ENCODE results near the gene SOX2. TPM values are rescaled to one million over a fixed set of nuclear protein-coding genes. Genes with fewer than 3 reads are reported as not detected.

SOX2 gene
- total and polyA plus RNA-seq, 8 donors, result 4.1 to 26.9 (median 9.8) TPM; not detected in 1

DNA sequence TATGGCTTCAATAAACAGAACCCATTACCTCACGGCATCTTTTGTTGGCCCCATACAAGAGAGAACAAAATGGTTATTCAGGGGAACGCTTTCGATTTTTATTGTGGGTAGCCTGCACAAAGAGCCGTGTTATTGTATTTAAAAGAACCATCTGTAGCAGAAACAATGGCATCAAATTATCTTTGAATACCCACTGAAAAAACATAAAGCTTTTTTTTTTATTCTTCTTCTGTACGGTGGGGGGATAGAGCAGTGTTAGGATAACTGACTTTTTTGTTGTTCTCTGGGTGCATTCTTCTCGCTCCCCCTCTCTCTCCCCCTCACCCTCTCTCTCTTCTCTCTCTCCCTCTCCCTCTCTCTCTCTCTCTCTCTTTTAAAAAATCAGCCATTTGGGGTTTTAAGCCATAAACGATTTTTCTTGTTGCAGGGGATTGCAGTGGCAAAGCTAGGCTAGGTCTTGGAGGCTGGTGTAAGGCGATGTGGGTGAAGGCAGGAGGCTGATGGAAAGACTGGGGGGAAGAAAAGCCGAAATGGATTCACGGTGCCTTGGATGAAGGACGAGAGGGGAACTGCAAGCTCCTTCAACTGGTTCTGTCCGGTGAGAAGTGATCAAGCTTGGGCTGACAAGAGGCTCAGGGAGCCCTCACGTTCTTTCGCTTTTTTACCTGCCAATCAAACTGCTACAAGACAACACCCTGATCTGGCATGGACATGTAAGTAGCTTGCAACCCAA is 12.4 kb upstream of the SOX2 start:
- intact Hi-C loops (cut with DNase I; ENCODE audit: low total_unique reads), result loop anchor here (10.0 kb wide), 1 partner anchor 375 kb away; no protein-coding TSS in a partner anchor
- no peak overlapping the region for H3K4me3 ChIP-seq
- DNase-seq, result peak in 1 of 2 donors; percentile 31
- no peaks in the 10 kb centered on the region for H3K36me3 ChIP-seq
- peaks cover 16 to 49% (median 36%) of the 10 kb centered on the region in 4 donors for H3K4me1 ChIP-seq
- no peak overlapping the region for H3K27ac ChIP-seq
- TF ChIP-seq POLR2AphosphoS5 (IDR thresholded peaks at IDR 0.05), result no peak
- TF ChIP-seq, protein P1, sequence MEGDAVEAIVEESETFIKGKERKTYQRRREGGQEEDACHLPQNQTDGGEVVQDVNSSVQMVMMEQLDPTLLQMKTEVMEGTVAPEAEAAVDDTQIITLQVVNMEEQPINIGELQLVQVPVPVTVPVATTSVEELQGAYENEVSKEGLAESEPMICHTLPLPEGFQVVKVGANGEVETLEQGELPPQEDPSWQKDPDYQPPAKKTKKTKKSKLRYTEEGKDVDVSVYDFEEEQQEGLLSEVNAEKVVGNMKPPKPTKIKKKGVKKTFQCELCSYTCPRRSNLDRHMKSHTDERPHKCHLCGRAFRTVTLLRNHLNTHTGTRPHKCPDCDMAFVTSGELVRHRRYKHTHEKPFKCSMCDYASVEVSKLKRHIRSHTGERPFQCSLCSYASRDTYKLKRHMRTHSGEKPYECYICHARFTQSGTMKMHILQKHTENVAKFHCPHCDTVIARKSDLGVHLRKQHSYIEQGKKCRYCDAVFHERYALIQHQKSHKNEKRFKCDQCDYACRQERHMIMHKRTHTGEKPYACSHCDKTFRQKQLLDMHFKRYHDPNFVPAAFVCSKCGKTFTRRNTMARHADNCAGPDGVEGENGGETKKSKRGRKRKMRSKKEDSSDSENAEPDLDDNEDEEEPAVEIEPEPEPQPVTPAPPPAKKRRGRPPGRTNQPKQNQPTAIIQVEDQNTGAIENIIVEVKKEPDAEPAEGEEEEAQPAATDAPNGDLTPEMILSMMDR (IDR thresholded peaks at IDR 0.05), result no peak
- no peak for TF ChIP-seq EP300 (IDR thresholded peaks at IDR 0.05)
- TF ChIP-seq POLR2A (IDR thresholded peaks at IDR 0.05), result no peak
- no peaks in the 10 kb centered on the region for H3K9me3 ChIP-seq
- WGBS, 5 donors, result 46 to 68% (median 51%) methylated on average over 14 of the region's 14 CpGs
- peaks cover 14 to 97% (median 83%) of the 10 kb centered on the region in 3 donors for H3K27me3 ChIP-seq

DNA sequence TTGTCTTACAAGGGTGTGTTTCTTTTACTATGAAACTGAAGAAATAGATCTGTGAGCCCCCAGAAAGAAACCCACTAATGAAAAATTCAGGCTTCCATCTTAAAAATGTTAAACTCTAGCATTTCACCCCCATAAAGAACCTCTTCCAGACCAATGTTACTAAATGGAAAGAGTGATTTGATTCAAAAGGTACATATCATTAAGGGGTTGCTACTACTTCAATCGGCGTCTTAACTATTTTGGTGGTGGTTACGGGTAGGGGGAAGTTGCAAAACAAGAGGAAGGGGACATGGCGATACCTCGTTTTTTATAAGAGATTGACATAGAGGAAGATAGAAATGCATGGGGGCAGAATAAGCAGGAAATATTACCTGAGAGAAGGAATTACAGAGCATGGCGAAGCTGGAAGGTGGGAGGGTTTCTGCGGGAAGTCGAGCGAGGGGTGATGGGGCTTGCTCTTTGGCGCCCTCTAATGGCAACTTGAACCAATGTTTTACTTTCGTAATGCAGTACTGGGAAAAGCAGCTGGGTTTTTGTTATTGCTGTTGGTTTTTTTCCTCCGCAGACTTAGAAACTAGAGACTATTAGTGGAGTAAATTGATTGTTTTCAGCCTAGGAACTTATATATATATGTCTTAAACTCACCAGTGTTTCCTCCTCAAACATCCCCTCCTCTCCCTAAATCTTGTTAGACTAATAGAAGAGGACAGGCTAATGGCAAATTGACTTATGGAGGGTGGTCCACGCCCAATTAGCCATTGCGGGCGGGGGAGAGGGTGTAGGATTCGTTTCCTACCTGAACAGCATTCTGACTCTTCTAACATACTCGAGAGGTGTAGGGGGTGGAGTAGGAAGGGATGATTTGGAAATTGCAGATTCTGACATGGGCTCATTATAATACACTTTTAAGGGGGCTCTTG is 11.3 kb upstream of the SOX2 start:
- 7 to 12% (median 10%) methylated on average over 17 of the region's 17 CpGs for WGBS, 5 donors
- H3K9me3 ChIP-seq, result no peaks in the 10 kb centered on the region
- intact Hi-C loops (cut with DNase I; ENCODE audit: low total_unique reads), result loop anchor here (10.0 kb wide), 1 partner anchor 914 kb away; no protein-coding TSS in a partner anchor

DNA sequence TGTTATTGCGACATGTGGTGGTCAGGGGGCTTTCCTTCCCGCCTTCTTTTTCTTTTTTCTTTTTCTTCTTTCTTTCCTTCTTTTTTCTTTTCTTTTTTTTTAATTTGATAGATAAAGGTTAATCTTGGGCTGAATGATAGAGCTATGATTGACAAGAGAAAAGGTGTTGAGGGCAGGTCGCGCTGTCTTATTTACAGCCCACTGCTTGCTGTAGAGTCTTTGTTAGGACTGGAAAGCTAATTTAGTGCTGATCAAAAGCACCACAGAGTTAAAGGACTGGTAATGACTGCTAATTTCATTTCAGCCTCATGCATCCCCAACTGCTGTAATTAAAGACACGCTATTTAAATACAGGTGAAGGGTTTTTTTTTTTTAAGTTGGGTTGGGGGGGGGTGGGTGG is 10.6 kb upstream of the SOX2 start:
- H3K27ac ChIP-seq, result no peak overlapping the region
- H3K4me1 ChIP-seq, result peaks cover 8 to 49% (median 25%) of the 10 kb centered on the region in 4 donors
- no peaks in the 10 kb centered on the region for H3K9me3 ChIP-seq
- no peak for TF ChIP-seq POLR2A (IDR thresholded peaks at IDR 0.05)
- TF ChIP-seq POLR2AphosphoS5 (IDR thresholded peaks at IDR 0.05), result no peak
- TF ChIP-seq EP300 (IDR thresholded peaks at IDR 0.05), result no peak
- TF ChIP-seq, protein P1 (IDR thresholded peaks at IDR 0.05), result no peak
- peak in 1 of 2 donors; percentile 11 for DNase-seq
- no peaks in the 10 kb centered on the region for H3K36me3 ChIP-seq
- 29 to 50% (median 44%) methylated on average over 5 of the region's 5 CpGs for WGBS, 5 donors
- intact Hi-C loops (cut with DNase I; ENCODE audit: low total_unique reads), result loop anchor here (10.0 kb wide), 1 partner anchor 914 kb away; no protein-coding TSS in a partner anchor
- H3K4me3 ChIP-seq, result no peak overlapping the region
- peaks cover 25 to 100% (median 87%) of the 10 kb centered on the region in 3 donors for H3K27me3 ChIP-seq

More for the DNA sequence above, 11.3 kb upstream of the SOX2 start:
- peaks cover 23 to 100% (median 87%) of the 10 kb centered on the region in 3 donors for H3K27me3 ChIP-seq
- TF ChIP-seq POLR2AphosphoS5 (IDR thresholded peaks at IDR 0.05) (no peak), POLR2A (IDR thresholded peaks at IDR 0.05) (no peak), EP300 (IDR thresholded peaks at IDR 0.05) (no peak)
- TF ChIP-seq, protein P1 (IDR thresholded peaks at IDR 0.05), result peak in 5 of 7 experiments; percentile 33 to 82 (median 77)
- H3K4me3 ChIP-seq, result peak overlapping the region in 3 of 4 donors; percentile 16 to 31 (median 16)
- H3K36me3 ChIP-seq, result no peaks in the 10 kb centered on the region
- H3K4me1 ChIP-seq, result peaks cover 14 to 54% (median 32%) of the 10 kb centered on the region in 4 donors
- DNase-seq, result peak; percentile 77 to 95
- peak overlapping the region in 1 of 5 donors; percentile 25 for H3K27ac ChIP-seq

All from stomach (tissue), 9 donors.